Measurements from ENCODE around the gene TEX13D.

The TEX13D gene

GRCh38 chrX:124348885-124349453 lies 16.5 kb downstream of the TEX13D start:
- no peak for DNase-seq

- no peak for DNase-seq
Observed at GRCh38 chrX:124354648-124355047, 22.2 kb downstream of the TEX13D start.

DNA sequence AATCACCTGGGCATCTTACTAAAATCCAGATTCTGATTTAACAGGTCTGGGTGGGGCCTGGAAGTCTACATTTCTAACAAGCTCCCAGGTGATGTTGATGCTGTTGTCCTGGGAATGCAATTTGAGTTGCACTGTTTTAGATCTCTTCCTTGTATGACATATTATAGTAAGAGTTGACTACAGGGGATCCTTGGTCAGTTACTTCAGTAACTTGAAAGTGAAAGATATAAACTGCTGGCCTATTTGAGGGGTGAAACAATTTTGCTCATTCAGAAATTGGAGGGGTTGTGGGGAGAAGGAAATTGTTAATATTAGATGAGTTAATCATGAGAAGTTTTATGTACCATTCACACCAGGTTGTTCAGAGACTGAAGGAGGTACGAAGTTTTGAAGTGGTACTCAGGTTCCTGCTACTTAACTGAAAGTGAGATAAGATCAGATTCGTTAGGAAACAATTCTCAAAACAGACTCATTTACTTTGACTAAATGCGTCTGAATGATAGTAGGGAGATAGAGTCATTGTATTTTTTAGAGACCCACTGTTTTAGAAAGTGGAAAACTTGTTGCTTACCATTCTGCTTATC lies 26.4 kb downstream of the TEX13D start:
- no peak for DNase-seq

- no peak for DNase-seq
Observed at GRCh38 chrX:124362072-124362471, 29.6 kb downstream of the TEX13D start.

DNA sequence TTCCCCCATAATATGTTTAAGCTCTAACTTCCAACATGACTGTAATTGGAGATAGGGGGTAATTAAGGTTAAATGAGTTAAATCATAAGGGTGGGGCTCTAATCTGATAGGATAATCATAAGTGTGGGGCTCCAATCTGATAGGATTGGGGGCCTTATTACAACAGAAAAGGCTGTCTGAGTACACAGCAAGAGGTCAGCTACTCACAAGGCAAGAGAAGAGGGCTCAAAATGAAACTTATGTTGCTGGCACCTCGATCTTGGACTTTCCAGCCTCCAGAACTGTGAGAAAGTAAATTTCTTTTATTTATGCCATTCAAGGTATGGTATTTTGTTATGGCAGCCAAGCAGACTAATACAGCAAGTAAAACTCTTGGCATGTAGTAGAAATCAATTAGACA lies 30.3 kb downstream of the TEX13D start:
- no peak for DNase-seq

DNA sequence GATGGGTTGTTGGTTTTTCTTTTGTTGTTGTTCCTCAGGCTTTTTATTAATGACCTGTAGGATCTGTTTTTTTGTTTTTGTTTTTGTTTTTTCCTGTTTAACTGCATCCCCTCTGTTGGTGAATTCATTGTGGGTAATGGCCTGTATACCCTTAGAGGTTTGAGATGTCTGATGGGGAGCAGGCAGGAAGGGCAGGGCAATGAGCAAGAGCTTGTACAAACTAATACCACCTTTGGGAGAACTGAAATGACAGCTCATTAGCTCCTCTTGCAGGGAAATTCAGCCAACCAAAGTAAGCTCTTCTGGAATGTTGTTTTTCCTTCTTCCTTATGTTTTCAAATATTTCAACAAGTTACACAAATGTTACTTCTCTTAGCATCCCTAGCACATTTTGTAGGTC lies 37.3 kb downstream of the TEX13D start:
- no peak for DNase-seq

GRCh38 chrX:124373348-124373747 lies 40.9 kb downstream of the TEX13D start:
- no peak for DNase-seq

DNA sequence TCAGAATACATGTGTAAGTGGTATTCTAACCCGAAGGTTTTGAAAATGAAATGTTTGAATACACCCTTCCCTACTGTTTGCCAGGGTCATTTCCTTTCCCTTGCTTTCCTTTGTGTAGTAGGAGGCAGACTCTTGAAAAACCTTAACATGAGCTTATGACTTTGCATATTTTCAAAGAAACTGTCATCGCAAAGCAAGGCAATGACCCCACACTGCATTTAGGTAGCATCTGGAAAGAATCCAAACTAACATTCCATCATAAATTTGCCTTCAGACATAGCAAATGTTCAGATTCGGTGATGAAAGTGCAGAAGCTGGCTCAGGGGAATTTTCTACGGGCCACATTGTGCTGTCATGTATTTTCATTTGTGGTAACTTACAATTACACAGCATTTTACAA lies 46.2 kb downstream of the TEX13D start:
- DNase-seq = no peak

DNA sequence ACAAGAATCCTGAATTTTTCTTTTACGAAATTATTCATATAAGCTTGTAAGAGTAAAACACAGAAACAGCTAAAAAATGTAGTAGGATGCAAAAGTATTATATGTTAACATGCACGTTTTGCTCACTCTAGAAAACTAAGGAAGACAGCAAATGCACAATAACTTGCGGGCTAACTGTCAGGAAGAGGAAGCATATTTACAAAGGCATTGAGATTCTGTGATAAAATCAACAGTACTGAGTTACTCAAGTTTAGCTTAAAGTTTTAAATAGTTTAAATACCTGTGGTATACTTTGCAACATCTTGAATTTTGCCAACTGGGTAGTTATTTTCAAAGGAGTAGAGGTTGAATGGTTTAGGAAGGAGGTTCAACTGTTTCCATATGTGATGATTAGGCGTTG lies 50.9 kb downstream of the TEX13D start:
- no peak for DNase-seq

DNA sequence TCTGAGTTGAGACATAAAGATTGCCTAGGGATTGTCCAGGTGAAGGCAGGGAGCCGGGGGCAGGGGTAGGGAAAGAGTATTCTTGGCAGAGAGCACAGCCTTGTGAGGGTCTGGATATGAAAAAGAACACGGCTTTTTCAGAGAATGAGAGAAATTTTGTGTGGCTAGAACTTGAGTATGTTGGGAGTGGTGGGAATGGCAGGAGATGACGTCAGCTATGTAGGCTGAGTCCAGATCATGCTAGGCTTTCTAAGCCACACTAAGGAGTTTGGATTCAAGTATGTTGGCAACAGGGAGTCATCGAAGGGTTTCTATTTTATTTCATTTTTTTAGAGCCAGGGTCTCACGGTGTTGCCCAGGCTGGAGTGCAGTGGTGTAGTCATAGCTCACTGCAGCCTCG lies 53.9 kb downstream of the TEX13D start:
- no peak for DNase-seq
